ENCODE results near the gene SPO11. TPM values are rescaled to one million over a fixed set of nuclear protein-coding genes. Genes with fewer than 3 reads are reported as not detected.

SPO11 gene
- total RNA-seq, 2 experiments from 2014 or later = not detected

- intact Hi-C loops (cut with DNase I, micrococcal nuclease) = loop anchor here (1.0 to 10.0 kb wide), 7 partner anchors 8 to 1502 kb away; partner anchors contain the start of genes PMEPA1 (in 1 of the 2) and RAB22A (in 1 of the 2)
- ChIA-PET CTCF (interaction anchor here (1.0 to 2.5 kb wide), 4 partner anchors 8 to 84 kb away, joined by 3 to 14 read pairs (median 10); no protein-coding TSS in a partner anchor), POLR2A (interaction anchor here (0.6 to 6.3 kb wide), 16 partner anchors 8 to 1261 kb away, joined by 3 to 132 read pairs (median 4); partner anchors contain the start of genes STX16 and ZBP1)
- Histone ChIP-seq H3K36me3 (ENCODE audit: insufficient read depth, low read length) (peaks cover 20% of the 10 kb centered on the region), H3K27me3 (ENCODE audit: control insufficient read depth in 1 of 2, insufficient read depth in 2 of 2, low read length in 2 of 2) (no peaks in the 10 kb centered on the region), H3K4me3 (ENCODE audit: low read length) (peak overlapping the region; percentile 50), H3K9me3 (ENCODE audit: control insufficient read depth in 1 of 2, insufficient read depth in 1 of 2, low read length in 2 of 2) (no peaks in the 10 kb centered on the region), H3K4me1 (ENCODE audit: insufficient read depth, low read length) (peaks cover 52% of the 10 kb centered on the region), H3K27ac (ENCODE audit: low read depth in 1 of 2, low read length in 2 of 2) (peak overlapping the region; percentile 38 to 74)
- ATAC-seq (ENCODE audit: poor library complexity) (no peak), DNase-seq (peak in 9 of 14 experiments; percentile 36 to 89 (median 56))
- peaks cover 6% of the 10 kb centered on the region for H3K27me3 Mint-ChIP-seq
- no peaks in the 10 kb centered on the region for H3K9me3 Mint-ChIP-seq
- peaks cover 42% of the 10 kb centered on the region for H3K4me1 Mint-ChIP-seq (ENCODE audit: low read depth)
- peak overlapping the region; percentile 92 for H3K4me3 Mint-ChIP-seq
- TF ChIP-seq CTCF (IDR thresholded peaks at IDR 0.05) = peak; percentile 1
- H3K27ac Mint-ChIP-seq = peak overlapping the region; percentile 89
- peaks cover 53% of the 10 kb centered on the region for H3K36me3 Mint-ChIP-seq (ENCODE audit: low read depth)
These were observed 60.3 kb downstream of the SPO11 start for GRCh38 chr20:57389695-57390603.

GRCh38 chr20:57390604-57391438 is 61.2 kb downstream of the SPO11 start, which contains the start of gene RBM38:
Gene RBM38 (plus strand): TSS chr20:57391396. CDS start chr20:57391582, 186 bp downstream.
- peaks cover 58% of the 10 kb centered on the region for H3K36me3 Mint-ChIP-seq (ENCODE audit: low read depth)
- Histone ChIP-seq H3K4me3 (ENCODE audit: low read length) (peak within 1 kb of the TSS; percentile 72), H3K27me3 (ENCODE audit: control insufficient read depth in 1 of 2, insufficient read depth in 2 of 2, low read length in 2 of 2) (no peaks in the 10 kb centered on the region), H3K27ac (ENCODE audit: low read depth in 1 of 2, low read length in 2 of 2) (peak within 1 kb of the TSS; percentile 83 to 88), H3K36me3 (ENCODE audit: insufficient read depth, low read length) (peaks cover 28% of the 10 kb centered on the region), H3K9me3 (ENCODE audit: control insufficient read depth in 1 of 2, insufficient read depth in 1 of 2, low read length in 2 of 2) (no peaks in the 10 kb centered on the region), H3K4me1 (ENCODE audit: insufficient read depth, low read length) (peaks cover 60% of the 10 kb centered on the region)
- ATAC-seq (ENCODE audit: poor library complexity) (peak; percentile 51), DNase-seq (peak; percentile 55 to 89 (median 72))
- intact Hi-C loops (cut with DNase I, micrococcal nuclease) = loop anchor here (2.0 to 5.0 kb wide), 4 partner anchors 44 to 1501 kb away; partner anchors contain the start of genes PMEPA1 (in 1 of the 2) and RAB22A (in 1 of the 2)
- H3K27me3 Mint-ChIP-seq = peaks cover 6% of the 10 kb centered on the region
- H3K4me1 Mint-ChIP-seq (ENCODE audit: low read depth) = peaks cover 50% of the 10 kb centered on the region
- no peak for TF ChIP-seq CTCF (IDR thresholded peaks at IDR 0.05)
- H3K27ac Mint-ChIP-seq = peak within 1 kb of the TSS; percentile 96
- H3K4me3 Mint-ChIP-seq = peak within 1 kb of the TSS; percentile 99
- CTCF ChIA-PET = interaction anchor here (2.0 to 2.5 kb wide), 2 partner anchors 9 to 44 kb away, joined by 9 to 10 read pairs; no protein-coding TSS in a partner anchor
- H3K9me3 Mint-ChIP-seq = no peaks in the 10 kb centered on the region
- POLR2A ChIA-PET = interaction anchor here (0.6 to 6.3 kb wide), 19 partner anchors 9 to 1260 kb away, joined by 3 to 132 read pairs (median 3); partner anchors contain the start of genes STX16, VAPB and ZBP1

Measured in CD4-positive, alpha-beta T cell (primary cell).